ENCODE data around the gene FOSB. TPM values are rescaled to one million over a fixed set of nuclear protein-coding genes. Genes with fewer than 3 reads are reported as not detected.

FOSB gene
- total RNA-seq, 1 donor from 2014 or later, result 20.6 TPM

- no peak for TF ChIP-seq CTCF (IDR thresholded peaks at IDR 0.05)
- no peak for TF ChIP-seq POLR2A (IDR thresholded peaks at IDR 0.05)
- no peak for TF ChIP-seq POLR2AphosphoS5 (IDR thresholded peaks at IDR 0.05; ENCODE audit: insufficient read depth in 1 of 2, low read depth in 1 of 2)
- H3K36me3 ChIP-seq, result no peaks in the 10 kb centered on the region
- H3K27ac ChIP-seq, result no peak overlapping the region
- H3K27me3 ChIP-seq, result no peaks in the 10 kb centered on the region
- DNase-seq (ENCODE audit: extremely low spot score in 2 of 2), result no peak
- H3K4me3 ChIP-seq, result no peak overlapping the region
- intact Hi-C loops (cut with DNase I), result no loop called here
- no peaks in the 10 kb centered on the region for H3K9me3 ChIP-seq
- peaks cover 40% of the 10 kb centered on the region for H3K4me1 ChIP-seq
Observed at GRCh38 chr19:45500918-45501729, 33.3 kb downstream of the FOSB start.

- DNase-seq (ENCODE audit: extremely low spot score in 2 of 2), result no peak
- Histone ChIP-seq H3K4me3 (no peak overlapping the region), H3K27ac (no peak overlapping the region), H3K9me3 (no peaks in the 10 kb centered on the region), H3K36me3 (no peaks in the 10 kb centered on the region), H3K27me3 (no peaks in the 10 kb centered on the region), H3K4me1 (peaks cover 36% of the 10 kb centered on the region)
- TF ChIP-seq POLR2AphosphoS5 (IDR thresholded peaks at IDR 0.05; ENCODE audit: insufficient read depth in 1 of 2, low read depth in 1 of 2) (no peak), POLR2A (IDR thresholded peaks at IDR 0.05) (no peak), CTCF (IDR thresholded peaks at IDR 0.05) (no peak)
- intact Hi-C loops (cut with DNase I), result no loop called here
Observed at GRCh38 chr19:45501730-45502014, 33.9 kb downstream of the FOSB start.

GRCh38 chr19:45502111-45502510 is 34.3 kb downstream of the FOSB start:
- Histone ChIP-seq H3K9me3 (no peaks in the 10 kb centered on the region), H3K4me1 (peaks cover 35% of the 10 kb centered on the region), H3K4me3 (no peak overlapping the region), H3K27ac (no peak overlapping the region), H3K36me3 (no peaks in the 10 kb centered on the region), H3K27me3 (no peaks in the 10 kb centered on the region)
- intact Hi-C loops (cut with DNase I), result no loop called here
- TF ChIP-seq POLR2AphosphoS5 (IDR thresholded peaks at IDR 0.05; ENCODE audit: insufficient read depth in 1 of 2, low read depth in 1 of 2) (no peak), CTCF (IDR thresholded peaks at IDR 0.05) (no peak), POLR2A (IDR thresholded peaks at IDR 0.05) (no peak)
- DNase-seq (ENCODE audit: extremely low spot score in 2 of 2), result no peak

GRCh38 chr19:45503909-45504308 is 36.1 kb downstream of the FOSB start:
- no peak for DNase-seq (ENCODE audit: extremely low spot score in 2 of 2)
- H3K9me3 ChIP-seq, result no peaks in the 10 kb centered on the region
- no peaks in the 10 kb centered on the region for H3K27me3 ChIP-seq
- intact Hi-C loops (cut with DNase I), result no loop called here
- H3K4me3 ChIP-seq, result no peak overlapping the region
- H3K4me1 ChIP-seq, result peaks cover 27% of the 10 kb centered on the region
- TF ChIP-seq CTCF (IDR thresholded peaks at IDR 0.05) (no peak), POLR2AphosphoS5 (IDR thresholded peaks at IDR 0.05; ENCODE audit: insufficient read depth in 1 of 2, low read depth in 1 of 2) (no peak), POLR2A (IDR thresholded peaks at IDR 0.05) (no peak)
- H3K27ac ChIP-seq, result no peak overlapping the region
- H3K36me3 ChIP-seq, result no peaks in the 10 kb centered on the region

- no peaks in the 10 kb centered on the region for H3K36me3 ChIP-seq
- H3K4me3 ChIP-seq, result no peak overlapping the region
- no peaks in the 10 kb centered on the region for H3K27me3 ChIP-seq
- peaks cover 34% of the 10 kb centered on the region for H3K4me1 ChIP-seq
- intact Hi-C loops (cut with DNase I), result no loop called here
- peak overlapping the region; percentile 93 for H3K27ac ChIP-seq
- H3K9me3 ChIP-seq, result no peaks in the 10 kb centered on the region
- DNase-seq (ENCODE audit: extremely low spot score in 2 of 2), result no peak
- TF ChIP-seq POLR2AphosphoS5 (IDR thresholded peaks at IDR 0.05; ENCODE audit: insufficient read depth in 1 of 2, low read depth in 1 of 2) (no peak), POLR2A (IDR thresholded peaks at IDR 0.05) (no peak), CTCF (IDR thresholded peaks at IDR 0.05) (no peak)
Observed at GRCh38 chr19:45505151-45505995, 37.6 kb downstream of the FOSB start.
